GM19397 (cell line): ENCODE data around the gene EFCAB3.
"Not testable (repeated sequence)": the region's sequence is repeated elsewhere in the genome, so short reads cannot be mapped to it uniquely, and the experiment has no call there.

Experiments used
- ATAC-seq: cut with Tn5 transposase; IDR thresholded peaks from one replicate; pipeline ENCODE4 v1.9.1; 2021; ENCODE audit warnings: mild to moderate bottlenecking, moderate library complexity; ENCODE audit not compliant: unreplicated experiment

EFCAB3 gene

DNA sequence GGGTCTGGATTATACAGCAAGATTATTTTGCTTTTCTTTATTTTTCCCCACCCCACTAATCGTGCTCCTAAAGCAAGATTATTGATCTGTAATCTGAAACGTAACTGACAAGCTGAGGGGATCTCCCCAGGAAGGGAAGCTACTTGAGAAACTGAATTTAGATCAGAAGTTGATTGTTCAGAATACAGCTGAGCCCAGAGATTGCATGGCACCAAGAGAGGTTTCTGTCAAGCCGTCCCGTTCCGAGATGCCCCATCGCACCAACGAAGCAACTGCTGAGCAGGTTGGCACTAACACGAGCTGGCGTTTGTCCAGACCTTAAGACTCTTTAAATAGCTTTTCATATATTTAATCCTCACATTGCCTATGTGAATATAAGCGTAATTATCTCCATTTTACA is 78.1 kb downstream of the EFCAB3 start:
- not testable (repeated sequence) for ATAC-seq

DNA sequence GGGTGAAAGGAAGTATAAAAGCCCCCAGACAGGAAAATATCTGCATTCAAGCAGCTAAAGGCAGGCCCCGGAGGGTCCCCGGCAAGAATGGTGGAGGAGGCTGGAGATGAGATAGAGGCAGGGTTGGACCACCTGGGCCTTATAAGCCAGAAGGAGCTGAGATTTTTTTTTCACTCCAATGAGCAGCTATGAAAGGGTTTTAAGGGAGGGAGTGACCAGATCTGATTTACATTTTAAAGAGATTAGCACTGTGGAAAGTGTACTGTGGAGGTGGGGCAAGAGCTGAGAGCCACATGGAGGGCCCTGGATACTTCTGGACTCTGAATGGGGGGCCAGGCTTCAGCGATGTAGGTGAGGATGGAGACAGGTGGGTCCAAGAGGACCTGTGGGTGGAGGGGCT is 84.1 kb downstream of the EFCAB3 start:
- ATAC-seq: not testable (repeated sequence)

DNA sequence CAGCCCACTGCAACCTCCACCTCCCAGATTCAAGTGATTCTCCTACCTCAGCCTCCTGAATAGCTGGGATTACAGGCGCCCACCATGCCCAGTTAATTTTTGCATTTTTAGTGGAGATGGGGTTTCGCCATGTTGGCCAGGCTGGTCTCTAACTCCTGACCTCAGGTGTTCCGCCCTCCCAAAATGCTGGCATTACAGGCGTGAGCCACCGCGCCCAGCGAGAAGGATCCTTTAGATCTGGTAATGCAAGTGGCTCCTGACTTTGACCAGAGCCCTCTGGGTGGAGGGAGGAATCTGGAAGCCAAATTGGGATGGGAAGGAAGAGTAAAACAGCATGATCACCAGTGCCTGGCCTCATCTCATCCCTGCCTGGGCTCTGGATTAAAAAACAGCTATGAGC is 84.9 kb downstream of the EFCAB3 start:
- ATAC-seq: not testable (repeated sequence)
